OCI-LY1 (cell line): ENCODE measurements around the gene MAPT.

ENCODE experiments used
- CTCF ChIP-seq: fragments of 200-600 bp; sonication (generic), shearing (Covaris generic); IDR thresholded peaks from 2 replicates; pipeline ENCODE4 v1.5.1; 2017; ENCODE audit warnings: mild to moderate bottlenecking, antibody characterized with exemption, low read length, moderate library complexity, mixed read lengths
- EZH2 ChIP-seq: fragments of 200-600 bp; sonication (generic), shearing (Covaris generic); IDR thresholded peaks from 2 replicates; pipeline ENCODE4 v1.8.0; 2017; ENCODE audit warnings: borderline replicate concordance, mixed run types, mild to moderate bottlenecking, antibody characterized with exemption, low read length, moderate library complexity, mixed read lengths

- TF ChIP-seq EZH2, result no peak
- no peak for TF ChIP-seq CTCF
These were observed 49.5 kb upstream of the MAPT start, which contains the start of gene SPPL2C for GRCh38 chr17:45844695-45845375.
